Testis (tissue), 2 donors: ENCODE results near the gene VSX1.

ENCODE experiments used
- POLR2A ChIP-seq: fragments of 450-650 bp; IDR thresholded peaks from one replicate; pipeline ENCODE4 v1.6.1; 2017; ENCODE audit warnings: antibody characterized with exemption, mild to moderate bottlenecking, moderate library complexity
- TF ChIP-seq, protein P1 (sequence below), 3 experiments: fragments of 450-650 bp in 2 of 3; fragments of 200-600 bp in 1 of 3; sonication (generic) in 1 of 3; IDR thresholded peaks; one replicate each; pipeline ENCODE4 v1.5.1; 2016 to 2019; ENCODE audit warnings: antibody characterized with exemption in 3 of 3, mild to moderate bottlenecking in 2 of 3, moderate library complexity in 1 of 3

DNA sequence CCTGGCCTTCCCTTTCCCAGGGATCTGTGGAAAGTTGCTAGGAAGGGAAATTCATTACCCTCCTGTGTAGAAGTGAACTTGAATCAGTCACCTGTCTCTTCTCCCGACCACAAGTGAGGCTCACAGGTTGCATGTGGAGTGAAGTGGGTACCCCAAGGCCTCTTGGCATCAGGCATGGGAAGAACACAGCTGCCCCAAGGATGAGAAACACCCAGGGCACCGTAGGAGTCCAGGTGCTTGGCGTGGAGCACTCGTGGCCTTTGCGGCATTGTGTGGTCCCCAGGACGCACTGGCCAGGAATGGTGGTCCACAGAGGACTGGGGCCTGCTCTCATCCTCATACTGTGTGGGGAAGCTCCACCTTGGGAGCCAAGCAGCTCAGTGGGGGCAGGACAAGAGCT lies 47.5 kb upstream of the VSX1 start:
- TF ChIP-seq, protein P1, sequence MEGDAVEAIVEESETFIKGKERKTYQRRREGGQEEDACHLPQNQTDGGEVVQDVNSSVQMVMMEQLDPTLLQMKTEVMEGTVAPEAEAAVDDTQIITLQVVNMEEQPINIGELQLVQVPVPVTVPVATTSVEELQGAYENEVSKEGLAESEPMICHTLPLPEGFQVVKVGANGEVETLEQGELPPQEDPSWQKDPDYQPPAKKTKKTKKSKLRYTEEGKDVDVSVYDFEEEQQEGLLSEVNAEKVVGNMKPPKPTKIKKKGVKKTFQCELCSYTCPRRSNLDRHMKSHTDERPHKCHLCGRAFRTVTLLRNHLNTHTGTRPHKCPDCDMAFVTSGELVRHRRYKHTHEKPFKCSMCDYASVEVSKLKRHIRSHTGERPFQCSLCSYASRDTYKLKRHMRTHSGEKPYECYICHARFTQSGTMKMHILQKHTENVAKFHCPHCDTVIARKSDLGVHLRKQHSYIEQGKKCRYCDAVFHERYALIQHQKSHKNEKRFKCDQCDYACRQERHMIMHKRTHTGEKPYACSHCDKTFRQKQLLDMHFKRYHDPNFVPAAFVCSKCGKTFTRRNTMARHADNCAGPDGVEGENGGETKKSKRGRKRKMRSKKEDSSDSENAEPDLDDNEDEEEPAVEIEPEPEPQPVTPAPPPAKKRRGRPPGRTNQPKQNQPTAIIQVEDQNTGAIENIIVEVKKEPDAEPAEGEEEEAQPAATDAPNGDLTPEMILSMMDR (IDR thresholded peaks at IDR 0.05): no peak
- TF ChIP-seq POLR2A: no peak
